GM12801 (cell line): ENCODE measurements around the gene PDE11A.

Experiments used
- TF ChIP-seq, protein P1 (sequence below): IDR thresholded peaks from one replicate; pipeline ENCODE4 v1.5.1; 2011; ENCODE audit warnings: control low read depth; ENCODE audit not compliant: insufficient read length; ENCODE audit errors: extremely low read depth

The PDE11A gene

DNA sequence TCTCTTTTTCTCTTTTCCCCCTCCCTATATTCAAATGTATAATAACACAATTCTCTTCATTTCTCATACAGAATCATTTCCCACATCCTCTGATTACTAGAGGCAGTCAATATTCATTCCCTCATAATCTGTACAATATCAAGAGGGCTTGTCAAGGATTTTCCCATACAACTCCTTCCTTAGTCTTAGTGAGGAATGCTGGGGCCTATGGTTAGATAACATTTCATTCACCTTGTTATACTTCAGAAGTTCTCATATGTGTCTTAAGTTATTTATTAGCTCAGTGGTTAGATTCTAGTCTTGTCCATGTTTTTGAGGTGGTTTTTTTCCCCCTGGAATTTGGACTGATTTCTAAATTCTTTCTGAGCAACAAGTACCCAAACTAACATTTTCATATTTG, 289.5 kb downstream of the PDE11A start:
- TF ChIP-seq, protein P1, sequence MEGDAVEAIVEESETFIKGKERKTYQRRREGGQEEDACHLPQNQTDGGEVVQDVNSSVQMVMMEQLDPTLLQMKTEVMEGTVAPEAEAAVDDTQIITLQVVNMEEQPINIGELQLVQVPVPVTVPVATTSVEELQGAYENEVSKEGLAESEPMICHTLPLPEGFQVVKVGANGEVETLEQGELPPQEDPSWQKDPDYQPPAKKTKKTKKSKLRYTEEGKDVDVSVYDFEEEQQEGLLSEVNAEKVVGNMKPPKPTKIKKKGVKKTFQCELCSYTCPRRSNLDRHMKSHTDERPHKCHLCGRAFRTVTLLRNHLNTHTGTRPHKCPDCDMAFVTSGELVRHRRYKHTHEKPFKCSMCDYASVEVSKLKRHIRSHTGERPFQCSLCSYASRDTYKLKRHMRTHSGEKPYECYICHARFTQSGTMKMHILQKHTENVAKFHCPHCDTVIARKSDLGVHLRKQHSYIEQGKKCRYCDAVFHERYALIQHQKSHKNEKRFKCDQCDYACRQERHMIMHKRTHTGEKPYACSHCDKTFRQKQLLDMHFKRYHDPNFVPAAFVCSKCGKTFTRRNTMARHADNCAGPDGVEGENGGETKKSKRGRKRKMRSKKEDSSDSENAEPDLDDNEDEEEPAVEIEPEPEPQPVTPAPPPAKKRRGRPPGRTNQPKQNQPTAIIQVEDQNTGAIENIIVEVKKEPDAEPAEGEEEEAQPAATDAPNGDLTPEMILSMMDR: no peak

DNA sequence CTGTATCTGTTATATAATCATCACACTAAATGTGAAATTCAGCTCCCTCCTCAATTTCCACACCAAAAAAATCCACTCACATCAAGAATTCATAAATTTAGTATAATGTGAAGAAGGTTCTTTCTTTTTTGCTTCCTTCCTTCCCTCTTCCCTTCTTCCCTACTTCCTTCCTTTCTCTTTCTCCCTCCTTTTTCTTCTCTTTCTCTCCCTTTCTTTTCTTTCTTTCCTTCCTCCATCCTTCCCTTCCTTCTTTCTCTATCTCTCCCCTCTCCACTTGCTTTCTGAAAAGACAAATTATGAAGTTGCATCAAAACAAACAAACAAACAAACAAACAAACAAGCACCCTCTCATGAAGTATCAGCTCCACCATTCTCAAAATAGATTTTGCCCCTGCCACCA, 290.0 kb downstream of the PDE11A start:
- TF ChIP-seq, protein P1: no peak

DNA sequence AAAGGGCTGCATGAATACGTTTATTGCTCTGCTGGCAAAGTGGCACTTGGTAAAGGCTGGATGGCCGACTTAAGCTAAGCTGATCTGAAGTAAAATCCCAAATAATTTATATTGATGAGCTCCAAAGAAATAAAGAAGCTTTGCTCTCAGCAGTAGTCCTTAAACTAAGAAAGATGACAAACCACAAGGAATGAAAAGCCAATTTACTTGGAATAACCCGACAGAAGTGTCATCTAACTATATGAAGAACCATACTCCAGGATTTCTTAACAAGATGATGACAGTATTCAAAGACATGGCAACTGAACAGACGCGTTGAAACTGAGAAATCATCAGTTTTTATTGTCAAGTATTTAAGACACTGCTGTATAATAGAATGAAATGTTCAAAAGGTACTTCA, 294.1 kb downstream of the PDE11A start:
- TF ChIP-seq, protein P1: no peak

DNA sequence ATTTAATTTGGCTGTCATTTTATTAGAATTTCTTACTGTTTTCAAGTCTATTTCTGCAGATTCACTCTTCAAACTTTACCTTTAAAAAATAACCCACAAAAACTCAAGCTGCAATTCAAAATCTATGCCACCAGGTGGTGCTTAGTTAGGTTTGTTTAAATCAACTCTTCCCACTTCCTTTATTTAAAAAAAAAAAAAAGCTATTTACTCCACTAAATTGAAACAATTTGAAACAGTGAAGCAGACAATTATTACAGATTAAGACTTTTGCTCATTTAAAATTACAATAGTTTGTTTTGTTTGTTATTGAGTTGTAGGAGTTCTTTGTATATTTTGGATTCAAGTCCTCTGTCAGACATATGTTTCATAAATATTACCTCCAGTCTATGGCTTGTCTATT, 300.0 kb downstream of the PDE11A start:
- TF ChIP-seq, protein P1: no peak

DNA sequence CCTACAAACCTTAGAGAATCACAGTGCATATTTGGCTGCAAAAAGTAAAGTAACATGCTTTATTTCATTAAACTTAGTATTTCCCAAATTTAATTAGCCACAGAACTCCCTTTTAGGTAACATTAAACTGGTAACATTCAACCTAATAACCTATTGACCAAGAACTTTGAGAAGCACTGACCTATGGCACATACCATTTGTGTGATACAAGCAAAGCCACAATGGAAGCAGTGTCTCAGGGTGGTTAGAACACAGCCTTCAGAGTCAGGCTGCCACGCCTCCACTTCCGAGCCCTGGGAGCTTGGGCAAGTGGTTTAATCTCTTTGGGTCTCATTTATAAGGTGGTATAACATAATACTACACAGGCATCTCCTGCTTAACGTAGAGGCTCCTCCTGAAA, 301.4 kb downstream of the PDE11A start:
- TF ChIP-seq, protein P1: no peak

DNA sequence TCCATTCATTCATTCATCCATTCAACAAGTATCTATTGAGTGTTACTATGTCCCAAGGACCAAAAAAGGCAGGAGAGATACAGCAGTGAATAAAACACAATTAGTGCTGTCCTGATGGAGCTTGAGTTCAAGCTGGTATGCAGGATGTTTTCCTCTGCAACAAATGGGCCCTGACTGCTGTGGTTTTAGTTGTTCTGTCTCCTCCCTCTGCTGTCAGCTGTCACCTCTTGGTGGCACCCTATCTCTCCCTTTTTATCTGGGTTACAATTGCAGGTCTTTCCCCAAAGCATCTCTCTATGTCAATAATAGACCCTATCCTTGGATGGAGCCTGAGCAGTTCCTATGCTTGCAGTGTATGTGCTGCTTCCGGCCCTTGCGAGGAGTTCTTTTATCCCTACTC, 304.8 kb downstream of the PDE11A start:
- TF ChIP-seq, protein P1: no peak

DNA sequence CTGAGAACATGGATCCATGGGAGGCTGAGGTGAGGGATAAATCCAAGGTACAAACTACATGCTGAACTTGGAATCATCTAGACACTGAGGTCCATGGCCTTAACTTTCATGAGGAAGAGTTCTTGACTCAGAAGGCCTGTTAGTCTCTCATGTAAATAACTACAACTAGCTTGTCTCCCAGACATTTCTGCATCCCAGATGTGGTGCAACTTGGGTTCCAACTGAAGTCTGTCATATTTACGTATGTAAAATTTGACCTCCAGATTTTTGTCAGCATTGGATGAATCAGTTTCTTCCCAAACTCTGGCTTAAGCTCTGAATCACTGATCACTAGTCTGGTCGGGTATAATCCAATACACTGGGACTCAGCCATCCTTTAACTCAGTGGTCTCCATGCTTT, 306.9 kb downstream of the PDE11A start:
- TF ChIP-seq, protein P1: no peak
